ENCODE results near the gene CASP8. TPM values are rescaled to one million over a fixed set of nuclear protein-coding genes. Genes with fewer than 3 reads are reported as not detected.

The CASP8 gene
- total and polyA plus RNA-seq, 2 donors (not counting 1 experiment from before 2014, with no cell fraction given), result 76.7 to 120 TPM

DNA sequence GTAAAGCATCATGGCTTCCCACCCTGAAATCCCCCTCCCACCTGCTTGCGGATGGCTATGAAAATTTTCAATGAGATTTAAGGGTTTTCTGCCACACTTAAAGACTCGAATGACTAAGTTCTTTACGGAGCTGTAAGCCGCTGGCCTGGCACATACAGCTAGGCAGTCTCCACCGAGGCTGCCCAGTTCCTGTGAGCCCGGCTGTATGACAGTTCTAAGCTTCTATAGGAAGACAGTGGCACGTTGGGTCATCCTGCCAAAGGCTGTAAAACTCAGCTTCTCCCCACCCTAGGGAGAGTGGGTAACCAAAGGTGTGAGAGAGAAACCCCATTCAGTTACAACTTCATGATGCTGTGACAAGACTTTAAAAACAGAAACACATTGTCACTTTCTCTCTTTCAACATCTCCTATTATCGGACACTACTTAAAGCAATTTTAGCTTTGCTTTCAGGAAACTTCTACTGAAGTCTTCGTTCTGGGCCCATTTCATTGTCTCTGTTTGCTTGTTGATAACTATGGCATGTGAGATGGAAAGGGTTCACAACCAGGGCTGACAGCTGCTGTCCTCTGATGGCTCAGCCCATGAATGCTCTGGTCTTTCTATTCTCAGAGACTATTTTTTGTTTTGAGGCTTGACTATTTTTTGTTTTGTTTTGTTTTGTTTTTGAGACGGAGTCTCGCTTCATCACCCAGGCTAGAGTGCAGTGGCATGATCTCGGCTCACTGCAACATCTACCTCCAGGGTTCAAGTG is 7.1 kb downstream of the CASP8 start:
- H3K27ac Mint-ChIP-seq, result peak overlapping the region; percentile 69
- ChIA-PET CTCF (interaction anchor here (0.6 to 1.0 kb wide), 3 partner anchors 30 to 110 kb away, joined by 3 to 4 read pairs (median 3); no protein-coding TSS in a partner anchor), POLR2A (no interaction called here)
- no peaks in the 10 kb centered on the region for H3K9me3 Mint-ChIP-seq (ENCODE audit: insufficient read depth)
- WGBS (ENCODE audit: insufficient coverage), result 80% methylated on average over 8 of the region's 12 CpGs
- H3K79me2 ChIP-seq (ENCODE audit: control insufficient read depth, insufficient read depth, low read length), result peaks cover 92% of the 10 kb centered on the region
- no peaks in the 10 kb centered on the region for H3K9me3 ChIP-seq (ENCODE audit: control extremely low read depth in 1 of 3, control insufficient read depth in 2 of 3, insufficient read depth in 1 of 3, low read length in 2 of 3)
- H3K4me1 Mint-ChIP-seq, result peaks cover 62% of the 10 kb centered on the region
- peak overlapping the region in 1 of 2 donors; percentile 44 for H3K27ac ChIP-seq (ENCODE audit: low read length in 2 of 2)
- no peak overlapping the region for H2AFZ ChIP-seq (ENCODE audit: insufficient read depth, low read depth, low read length, poor library complexity, severe bottlenecking)
- no peak for DNase-seq
- intact Hi-C loops (cut with micrococcal nuclease), result no loop called here
- H3K4me3 Mint-ChIP-seq, result no peak overlapping the region
- no peaks in the 10 kb centered on the region for H3K27me3 ChIP-seq (replicated peaks in 1 of 4; ENCODE audit: control extremely low read depth in 1 of 4, control insufficient read depth in 3 of 4, insufficient read depth in 4 of 4, low read length in 3 of 4)
- peaks cover 67% of the 10 kb centered on the region for H4K20me1 ChIP-seq (ENCODE audit: control insufficient read depth, insufficient read depth, low read length, poor library complexity, severe bottlenecking)
- H3K4me1 ChIP-seq (ENCODE audit: control insufficient read depth in 2 of 2, insufficient read depth in 2 of 2, low read length in 2 of 2), result peaks cover 24 to 28% of the 10 kb centered on the region in 2 donors
- no peak overlapping the region for H3K4me3 ChIP-seq (ENCODE audit: control extremely low read depth in 1 of 5, extremely low read depth in 1 of 5, insufficient read depth in 1 of 5, low read depth in 2 of 5, low read length in 4 of 5)
- H3K4me2 ChIP-seq (replicated peaks; ENCODE audit: low read depth, low read length, poor library complexity, severe bottlenecking), result no peak overlapping the region
- no peak for ATAC-seq (ENCODE audit: low read depth)
- no peaks in the 10 kb centered on the region for H3K27me3 Mint-ChIP-seq
- no peak for TF ChIP-seq EZH2 (IDR thresholded peaks at IDR 0.05; ENCODE audit: borderline replicate concordance, insufficient read depth, low read depth, low read length, poor library complexity, severe bottlenecking)
- TF ChIP-seq, protein P1, sequence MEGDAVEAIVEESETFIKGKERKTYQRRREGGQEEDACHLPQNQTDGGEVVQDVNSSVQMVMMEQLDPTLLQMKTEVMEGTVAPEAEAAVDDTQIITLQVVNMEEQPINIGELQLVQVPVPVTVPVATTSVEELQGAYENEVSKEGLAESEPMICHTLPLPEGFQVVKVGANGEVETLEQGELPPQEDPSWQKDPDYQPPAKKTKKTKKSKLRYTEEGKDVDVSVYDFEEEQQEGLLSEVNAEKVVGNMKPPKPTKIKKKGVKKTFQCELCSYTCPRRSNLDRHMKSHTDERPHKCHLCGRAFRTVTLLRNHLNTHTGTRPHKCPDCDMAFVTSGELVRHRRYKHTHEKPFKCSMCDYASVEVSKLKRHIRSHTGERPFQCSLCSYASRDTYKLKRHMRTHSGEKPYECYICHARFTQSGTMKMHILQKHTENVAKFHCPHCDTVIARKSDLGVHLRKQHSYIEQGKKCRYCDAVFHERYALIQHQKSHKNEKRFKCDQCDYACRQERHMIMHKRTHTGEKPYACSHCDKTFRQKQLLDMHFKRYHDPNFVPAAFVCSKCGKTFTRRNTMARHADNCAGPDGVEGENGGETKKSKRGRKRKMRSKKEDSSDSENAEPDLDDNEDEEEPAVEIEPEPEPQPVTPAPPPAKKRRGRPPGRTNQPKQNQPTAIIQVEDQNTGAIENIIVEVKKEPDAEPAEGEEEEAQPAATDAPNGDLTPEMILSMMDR (IDR thresholded peaks at IDR 0.05), result no peak
- peaks cover 22 to 65% of the 10 kb centered on the region in 2 experiments for H3K36me3 ChIP-seq (replicated peaks in 1 of 2; ENCODE audit: control extremely low read depth in 1 of 2, control insufficient read depth in 1 of 2, extremely low read depth in 1 of 2, insufficient read depth in 2 of 2, low read length in 1 of 2)
- no peak overlapping the region for H3K9ac ChIP-seq (ENCODE audit: low read length)

DNA sequence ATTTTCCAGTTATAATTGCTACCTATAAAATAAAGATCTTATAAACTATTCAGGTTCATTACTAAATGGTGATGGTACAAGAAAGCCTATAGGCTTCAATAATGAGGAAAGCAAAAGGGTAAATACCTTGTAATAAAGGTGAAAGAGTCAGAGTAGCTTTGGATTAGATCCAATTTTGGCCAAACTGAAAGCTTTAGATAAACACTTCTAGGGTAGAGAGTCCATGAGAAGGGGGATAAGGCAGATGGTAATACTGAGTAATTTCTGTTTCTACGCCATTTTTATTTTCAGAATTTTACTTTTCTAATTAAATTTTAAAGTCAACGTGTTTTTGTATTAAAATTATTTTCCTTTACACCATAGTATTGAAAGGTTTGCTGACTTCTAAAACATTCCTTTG is 9.4 kb downstream of the CASP8 start:
- ATAC-seq (ENCODE audit: low read depth), result no peak
- ChIA-PET POLR2A (no interaction called here), CTCF (interaction anchor here (0.9 to 2.3 kb wide), 6 partner anchors 9 to 94 kb away, joined by 5 to 16 read pairs (median 6); partner anchors contain the start of genes CASP10 and CASP8)
- H3K36me3 ChIP-seq (replicated peaks in 1 of 2; ENCODE audit: control extremely low read depth in 1 of 2, control insufficient read depth in 1 of 2, extremely low read depth in 1 of 2, insufficient read depth in 2 of 2, low read length in 1 of 2), result peaks cover 25 to 86% of the 10 kb centered on the region in 2 experiments
- H3K9ac ChIP-seq (ENCODE audit: low read length), result no peak overlapping the region
- H4K20me1 ChIP-seq (ENCODE audit: control insufficient read depth, insufficient read depth, low read length, poor library complexity, severe bottlenecking), result peaks cover 67% of the 10 kb centered on the region
- peaks cover 44% of the 10 kb centered on the region for H3K4me1 Mint-ChIP-seq
- no peak for DNase-seq
- TF ChIP-seq EZH2 (IDR thresholded peaks at IDR 0.05; ENCODE audit: borderline replicate concordance, insufficient read depth, low read depth, low read length, poor library complexity, severe bottlenecking), result no peak
- TF ChIP-seq, protein P1 (IDR thresholded peaks at IDR 0.05), result no peak
- intact Hi-C loops (cut with micrococcal nuclease), result no loop called here
- H3K27ac Mint-ChIP-seq, result no peak overlapping the region
- no peaks in the 10 kb centered on the region for H3K9me3 Mint-ChIP-seq (ENCODE audit: insufficient read depth)
- H3K79me2 ChIP-seq (ENCODE audit: control insufficient read depth, insufficient read depth, low read length), result peaks cover 70% of the 10 kb centered on the region
- no peak overlapping the region for H3K27ac ChIP-seq (ENCODE audit: low read length in 2 of 2)
- H3K4me3 Mint-ChIP-seq, result no peak overlapping the region
- no peak overlapping the region for H3K4me2 ChIP-seq (replicated peaks; ENCODE audit: low read depth, low read length, poor library complexity, severe bottlenecking)
- WGBS (ENCODE audit: insufficient coverage), result no CpG with 5 or more reads among the region's 2 CpGs
- no peaks in the 10 kb centered on the region for H3K27me3 ChIP-seq (replicated peaks in 1 of 4; ENCODE audit: control extremely low read depth in 1 of 4, control insufficient read depth in 3 of 4, insufficient read depth in 4 of 4, low read length in 3 of 4)
- no peaks in the 10 kb centered on the region for H3K27me3 Mint-ChIP-seq
- no peaks in the 10 kb centered on the region for H3K9me3 ChIP-seq (ENCODE audit: control extremely low read depth in 1 of 3, control insufficient read depth in 2 of 3, insufficient read depth in 1 of 3, low read length in 2 of 3)
- peaks cover 5 to 6% of the 10 kb centered on the region in 2 donors for H3K4me1 ChIP-seq (ENCODE audit: control insufficient read depth in 2 of 2, insufficient read depth in 2 of 2, low read length in 2 of 2)
- no peak overlapping the region for H2AFZ ChIP-seq (ENCODE audit: insufficient read depth, low read depth, low read length, poor library complexity, severe bottlenecking)
- H3K4me3 ChIP-seq (ENCODE audit: control extremely low read depth in 1 of 5, extremely low read depth in 1 of 5, insufficient read depth in 1 of 5, low read depth in 2 of 5, low read length in 4 of 5), result no peak overlapping the region

Data from B cell (primary cell).